ENCODE data around the gene RIPOR3. TPM values are rescaled to one million over a fixed set of nuclear protein-coding genes. Genes with fewer than 3 reads are reported as not detected.

Gene RIPOR3
- polyA plus RNA-seq, 2 of the 4 experiments (the other 2 are of a cell fraction) = 0.03 to 0.06 TPM

GRCh38 chr20:50673466-50674137 lies 17.7 kb downstream of the RIPOR3 start:
- H3K4me2 ChIP-seq = no peak overlapping the region
- CTCF ChIA-PET = interaction anchor here (0.9 to 3.0 kb wide), 8 partner anchors 9 to 121 kb away, joined by 3 to 15 read pairs (median 4); partner anchors contain the start of gene BCAS4
- DNase-seq (ENCODE audit: low read depth in 1 of 2, low spot score in 1 of 2) (no peak), ATAC-seq (no peak), FAIRE-seq (no peak)
- H3K9me3 ChIP-seq = no peaks in the 10 kb centered on the region
- WGBS (ENCODE audit: missing lambda C conversion rate) = 92% methylated on average over 19 of the region's 19 CpGs
- H3K27ac ChIP-seq = peak overlapping the region in 1 of 2 experiments; percentile 24; a peak in 4 of 6 replicates
- POLR2A ChIA-PET = no interaction called here
- H3K4me3 ChIP-seq = no peak overlapping the region
- TF ChIP-seq CBX2 (IDR thresholded peaks at IDR 0.05; ENCODE audit: borderline replicate concordance, low read depth) (no peak), CHD2 (IDR thresholded peaks at IDR 0.05; ENCODE audit: low read length, partially characterized antibody) (no peak), USF2 (IDR thresholded peaks at IDR 0.05) (no peak), ATOH8 (CRISPR knock-in tag; IDR thresholded peaks at IDR 0.05; ENCODE audit: low read depth) (no peak), EHF (CRISPR knock-in tag; IDR thresholded peaks at IDR 0.05) (no peak), ESRRA (IDR thresholded peaks at IDR 0.05; ENCODE audit: borderline replicate concordance, low read length) (no peak), GATA3 (IDR thresholded peaks at IDR 0.05; ENCODE audit: borderline replicate concordance) (no peak), TFCP2L1 (CRISPR knock-in tag; IDR thresholded peaks at IDR 0.05) (no peak), FOXS1 (CRISPR knock-in tag; IDR thresholded peaks at IDR 0.05) (no peak), CBX8 (IDR thresholded peaks at IDR 0.05) (no peak), FOSB (CRISPR knock-in tag; IDR thresholded peaks at IDR 0.05) (no peak), ZSCAN20 (CRISPR knock-in tag; IDR thresholded peaks at IDR 0.05) (no peak), KDM1A (IDR thresholded peaks at IDR 0.05; ENCODE audit: low read depth) (no peak), MAZ (IDR thresholded peaks at IDR 0.05; ENCODE audit: borderline replicate concordance, low read depth, low read length) (no peak), ZNF302 (CRISPR knock-in tag; IDR thresholded peaks at IDR 0.05) (no peak), HOXA7 (CRISPR knock-in tag; IDR thresholded peaks at IDR 0.05) (no peak)
- H3K4me1 ChIP-seq = peaks cover 38% of the 10 kb centered on the region

- TF ChIP-seq BHLHE40 (IDR thresholded peaks at IDR 0.05; ENCODE audit: low read depth, low read length) (no peak), ATOH8 (CRISPR knock-in tag; IDR thresholded peaks at IDR 0.05; ENCODE audit: low read depth) (no peak), RFX5 (IDR thresholded peaks at IDR 0.05) (no peak), JUNB (IDR thresholded peaks at IDR 0.05) (no peak), PHF8 (IDR thresholded peaks at IDR 0.05; ENCODE audit: borderline replicate concordance, low read depth) (no peak), MAZ (IDR thresholded peaks at IDR 0.05; ENCODE audit: borderline replicate concordance, low read depth, low read length) (no peak), ESRRA (IDR thresholded peaks at IDR 0.05; ENCODE audit: borderline replicate concordance, low read length) (no peak), POLR2AphosphoS2 (conservative IDR thresholded peaks at IDR 0.05; ENCODE audit: low read length) (no peak), CBX8 (IDR thresholded peaks at IDR 0.05) (no peak), ZC3H11A (IDR thresholded peaks at IDR 0.05) (no peak), E2F6 (IDR thresholded peaks at IDR 0.05; ENCODE audit: borderline replicate concordance, low read depth) (no peak), GATA3 (IDR thresholded peaks at IDR 0.05; ENCODE audit: borderline replicate concordance) (no peak), RARB (CRISPR knock-in tag; IDR thresholded peaks at IDR 0.05) (no peak), KDM5A (IDR thresholded peaks at IDR 0.05) (no peak), ZNF302 (CRISPR knock-in tag; IDR thresholded peaks at IDR 0.05) (no peak), CBX2 (IDR thresholded peaks at IDR 0.05; ENCODE audit: borderline replicate concordance, low read depth) (no peak), MAFK (IDR thresholded peaks at IDR 0.05; ENCODE audit: partially characterized antibody) (no peak), ZFP36 (IDR thresholded peaks at IDR 0.05; ENCODE audit: borderline replicate concordance, partially characterized antibody) (no peak)
- TF ChIP-seq, protein P1, sequence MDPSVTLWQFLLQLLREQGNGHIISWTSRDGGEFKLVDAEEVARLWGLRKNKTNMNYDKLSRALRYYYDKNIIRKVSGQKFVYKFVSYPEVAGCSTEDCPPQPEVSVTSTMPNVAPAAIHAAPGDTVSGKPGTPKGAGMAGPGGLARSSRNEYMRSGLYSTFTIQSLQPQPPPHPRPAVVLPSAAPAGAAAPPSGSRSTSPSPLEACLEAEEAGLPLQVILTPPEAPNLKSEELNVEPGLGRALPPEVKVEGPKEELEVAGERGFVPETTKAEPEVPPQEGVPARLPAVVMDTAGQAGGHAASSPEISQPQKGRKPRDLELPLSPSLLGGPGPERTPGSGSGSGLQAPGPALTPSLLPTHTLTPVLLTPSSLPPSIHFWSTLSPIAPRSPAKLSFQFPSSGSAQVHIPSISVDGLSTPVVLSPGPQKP (IDR thresholded peaks at IDR 0.05; ENCODE audit: low read depth, low read length) = no peak
- TF ChIP-seq, protein P2, sequence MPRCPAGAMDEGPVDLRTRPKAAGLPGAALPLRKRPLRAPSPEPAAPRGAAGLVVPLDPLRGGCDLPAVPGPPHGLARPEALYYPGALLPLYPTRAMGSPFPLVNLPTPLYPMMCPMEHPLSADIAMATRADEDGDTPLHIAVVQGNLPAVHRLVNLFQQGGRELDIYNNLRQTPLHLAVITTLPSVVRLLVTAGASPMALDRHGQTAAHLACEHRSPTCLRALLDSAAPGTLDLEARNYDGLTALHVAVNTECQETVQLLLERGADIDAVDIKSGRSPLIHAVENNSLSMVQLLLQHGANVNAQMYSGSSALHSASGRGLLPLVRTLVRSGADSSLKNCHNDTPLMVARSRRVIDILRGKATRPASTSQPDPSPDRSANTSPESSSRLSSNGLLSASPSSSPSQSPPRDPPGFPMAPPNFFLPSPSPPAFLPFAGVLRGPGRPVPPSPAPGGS (IDR thresholded peaks at IDR 0.05) = no peak
- 92% methylated on average over 7 of the region's 7 CpGs for WGBS (ENCODE audit: missing lambda C conversion rate)
- FAIRE-seq = no peak
- ChIA-PET POLR2A (no interaction called here), CTCF (interaction anchor here (1.2 to 3.0 kb wide), 3 partner anchors 10 to 80 kb away, joined by 3 to 15 read pairs (median 8); no protein-coding TSS in a partner anchor)
- H3K4me1 ChIP-seq = peaks cover 33% of the 10 kb centered on the region
- H3K4me3 ChIP-seq = no peak overlapping the region
- H3K4me2 ChIP-seq = no peak overlapping the region
- no peak for DNase-seq (ENCODE audit: low read depth in 1 of 2, low spot score in 1 of 2)
- H3K9me3 ChIP-seq = no peaks in the 10 kb centered on the region
- peak overlapping the region in 1 of 2 experiments; percentile 24; a peak in 3 of 6 replicates for H3K27ac ChIP-seq
- no peak for ATAC-seq
These were observed 18.2 kb downstream of the RIPOR3 start for GRCh38 chr20:50673146-50673465.
